ENCODE results near the gene TP63. TPM values are rescaled to one million over a fixed set of nuclear protein-coding genes. Genes with fewer than 3 reads are reported as not detected.
"Not testable (repeated sequence)": the region's sequence is repeated elsewhere in the genome, so short reads cannot be mapped to it uniquely, and the experiment has no call there.

Gene TP63
- total RNA-seq, 2 donors from 2014 or later: not detected

DNA sequence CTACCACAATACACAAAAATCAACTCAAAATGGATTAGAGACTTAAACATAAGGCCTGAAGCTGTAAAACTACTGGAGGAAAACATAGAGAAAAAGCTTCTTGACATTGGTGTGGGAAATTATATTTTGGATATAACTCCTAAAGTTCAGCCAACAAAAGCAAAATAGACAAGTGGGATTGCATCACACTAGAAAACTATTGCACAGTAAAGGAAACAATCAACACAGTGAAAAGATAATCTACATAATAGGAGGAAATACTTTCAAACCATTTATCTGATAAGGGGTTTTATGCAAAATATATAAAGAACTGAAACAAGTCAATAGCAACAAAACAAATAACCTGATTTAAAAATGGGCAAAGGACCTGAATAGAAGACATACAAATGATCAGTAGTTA, 37.6 kb upstream of the TP63 start:
- Mint-ChIP-seq H3K27me3 (ENCODE audit: insufficient read depth) (no peaks in the 10 kb centered on the region), H3K4me3 (no peak overlapping the region), H3K4me1 (no peaks in the 10 kb centered on the region), H3K9me3 (peaks cover 7% of the 10 kb centered on the region), H3K36me3 (ENCODE audit: low read depth) (no peaks in the 10 kb centered on the region), H3K27ac (no peak overlapping the region)
- Histone ChIP-seq H3K9me3 (ENCODE audit: control insufficient read depth, low read length) (no peaks in the 10 kb centered on the region), H3K27ac (ENCODE audit: low read depth, low read length) (no peak overlapping the region), H3K36me3 (ENCODE audit: control insufficient read depth, insufficient read depth, low read length) (no peaks in the 10 kb centered on the region), H3K9ac (ENCODE audit: extremely low read depth, low read length, poor library complexity, severe bottlenecking) (no peak overlapping the region), H3K4me1 (ENCODE audit: control insufficient read depth, insufficient read depth, low read length) (no peaks in the 10 kb centered on the region), H3K27me3 (ENCODE audit: control insufficient read depth, insufficient read depth, low read length, poor library complexity, severe bottlenecking) (no peaks in the 10 kb centered on the region), H3K4me3 (ENCODE audit: low read length) (no peak overlapping the region)
- TF ChIP-seq, protein P1, sequence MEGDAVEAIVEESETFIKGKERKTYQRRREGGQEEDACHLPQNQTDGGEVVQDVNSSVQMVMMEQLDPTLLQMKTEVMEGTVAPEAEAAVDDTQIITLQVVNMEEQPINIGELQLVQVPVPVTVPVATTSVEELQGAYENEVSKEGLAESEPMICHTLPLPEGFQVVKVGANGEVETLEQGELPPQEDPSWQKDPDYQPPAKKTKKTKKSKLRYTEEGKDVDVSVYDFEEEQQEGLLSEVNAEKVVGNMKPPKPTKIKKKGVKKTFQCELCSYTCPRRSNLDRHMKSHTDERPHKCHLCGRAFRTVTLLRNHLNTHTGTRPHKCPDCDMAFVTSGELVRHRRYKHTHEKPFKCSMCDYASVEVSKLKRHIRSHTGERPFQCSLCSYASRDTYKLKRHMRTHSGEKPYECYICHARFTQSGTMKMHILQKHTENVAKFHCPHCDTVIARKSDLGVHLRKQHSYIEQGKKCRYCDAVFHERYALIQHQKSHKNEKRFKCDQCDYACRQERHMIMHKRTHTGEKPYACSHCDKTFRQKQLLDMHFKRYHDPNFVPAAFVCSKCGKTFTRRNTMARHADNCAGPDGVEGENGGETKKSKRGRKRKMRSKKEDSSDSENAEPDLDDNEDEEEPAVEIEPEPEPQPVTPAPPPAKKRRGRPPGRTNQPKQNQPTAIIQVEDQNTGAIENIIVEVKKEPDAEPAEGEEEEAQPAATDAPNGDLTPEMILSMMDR (conservative IDR thresholded peaks at IDR 0.05): no peak
- DNase-seq: no peak

DNA sequence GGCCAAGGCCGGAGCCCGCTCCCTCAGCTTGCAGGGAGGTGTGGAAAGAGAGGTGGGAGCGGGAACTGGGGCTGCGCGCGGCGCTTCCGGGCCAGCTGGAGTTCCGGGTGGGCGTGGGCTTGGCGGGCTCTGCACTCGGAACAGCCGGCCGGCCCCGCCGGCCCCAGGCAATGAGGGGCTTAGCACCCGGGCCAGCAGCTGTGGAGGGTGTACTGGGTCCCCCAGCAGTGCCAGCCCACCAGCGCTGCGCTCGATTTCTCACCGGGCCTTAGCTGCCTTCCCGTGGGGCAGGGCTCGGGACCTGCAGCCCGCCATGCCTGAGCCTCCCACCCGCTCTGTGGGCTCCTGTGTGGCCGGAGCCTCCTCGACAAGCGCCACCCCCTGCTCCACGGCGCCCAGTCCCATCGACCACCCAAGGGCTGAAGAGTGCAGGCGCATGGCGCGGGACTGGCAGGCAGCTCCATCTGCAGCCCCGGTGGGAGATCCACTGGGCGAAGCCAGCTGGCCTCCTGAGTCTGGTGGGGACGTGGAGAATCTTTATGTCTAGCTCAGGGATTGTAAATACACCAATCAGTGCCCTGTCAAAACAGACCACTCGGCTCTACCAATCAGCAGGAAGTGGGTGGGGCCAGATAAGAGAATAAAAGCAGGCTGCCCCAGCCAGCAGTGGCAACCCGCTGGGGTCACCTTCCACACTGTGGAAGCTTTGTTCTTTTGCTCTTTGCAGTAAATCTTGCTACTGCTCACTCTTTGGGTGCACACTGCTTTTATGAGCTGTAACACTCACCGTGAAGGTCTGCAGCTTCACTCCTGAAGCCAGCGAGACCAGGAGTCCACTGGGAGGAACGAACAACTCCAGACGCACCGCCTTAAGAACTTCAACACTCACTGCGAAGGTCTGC, 34.9 kb upstream of the TP63 start:
- not testable (repeated sequence) for DNase-seq; H3K27ac ChIP-seq (ENCODE audit: low read depth, low read length); H3K36me3 ChIP-seq (ENCODE audit: control insufficient read depth, insufficient read depth, low read length); H3K4me1 Mint-ChIP-seq; H3K27me3 ChIP-seq (ENCODE audit: control insufficient read depth, insufficient read depth, low read length, poor library complexity, severe bottlenecking); H3K4me3 Mint-ChIP-seq; H3K27me3 Mint-ChIP-seq (ENCODE audit: insufficient read depth); H3K36me3 Mint-ChIP-seq (ENCODE audit: low read depth); H3K9me3 Mint-ChIP-seq; H3K4me1 ChIP-seq (ENCODE audit: control insufficient read depth, insufficient read depth, low read length); H3K9ac ChIP-seq (ENCODE audit: extremely low read depth, low read length, poor library complexity, severe bottlenecking); H3K4me3 ChIP-seq (ENCODE audit: low read length); H3K9me3 ChIP-seq (ENCODE audit: control insufficient read depth, low read length); H3K27ac Mint-ChIP-seq
- WGBS, 2 experiments (ENCODE audit: insufficient coverage in 1 of 2, insufficient read length in 1 of 2): 95 to 97% methylated on average over 7 to 45 of the region's 45 CpGs

DNA sequence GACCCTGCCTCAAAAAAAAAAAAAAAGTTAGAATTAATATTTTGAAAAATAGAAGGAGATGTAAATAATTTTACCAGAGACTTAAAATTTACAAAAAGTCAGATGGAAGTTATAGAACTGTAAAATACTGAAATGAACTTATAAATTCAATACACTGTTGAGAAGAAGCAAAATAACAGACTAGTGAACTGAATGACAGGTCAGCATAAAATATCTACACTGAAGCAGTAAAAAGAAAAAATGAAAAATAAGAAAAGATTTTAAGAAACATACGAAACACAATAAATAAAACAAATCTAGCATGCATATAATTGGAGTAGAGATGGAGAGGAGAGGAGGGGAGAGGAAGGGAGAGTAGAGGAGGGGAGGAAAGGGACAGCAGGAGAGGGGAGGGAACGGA, 33.3 kb upstream of the TP63 start:
- Histone ChIP-seq H3K27ac (ENCODE audit: low read depth, low read length) (no peak overlapping the region), H3K36me3 (ENCODE audit: control insufficient read depth, insufficient read depth, low read length) (no peaks in the 10 kb centered on the region), H3K9me3 (ENCODE audit: control insufficient read depth, low read length) (no peaks in the 10 kb centered on the region), H3K9ac (ENCODE audit: extremely low read depth, low read length, poor library complexity, severe bottlenecking) (no peak overlapping the region), H3K4me1 (ENCODE audit: control insufficient read depth, insufficient read depth, low read length) (no peaks in the 10 kb centered on the region), H3K4me3 (ENCODE audit: low read length) (no peak overlapping the region), H3K27me3 (ENCODE audit: control insufficient read depth, insufficient read depth, low read length, poor library complexity, severe bottlenecking) (no peaks in the 10 kb centered on the region)
- no peak for DNase-seq
- TF ChIP-seq, protein P1 (conservative IDR thresholded peaks at IDR 0.05): no peak
- H3K36me3 Mint-ChIP-seq (ENCODE audit: low read depth): no peaks in the 10 kb centered on the region
- peaks cover 7% of the 10 kb centered on the region for H3K9me3 Mint-ChIP-seq
- WGBS, 2 experiments (ENCODE audit: insufficient coverage in 1 of 2, insufficient read length in 1 of 2): 80 to 90% methylated on average over 1 of the region's 2 CpGs
- H3K4me1 Mint-ChIP-seq: no peaks in the 10 kb centered on the region
- H3K27me3 Mint-ChIP-seq (ENCODE audit: insufficient read depth): no peaks in the 10 kb centered on the region
- no peak overlapping the region for H3K27ac Mint-ChIP-seq
- no peak overlapping the region for H3K4me3 Mint-ChIP-seq
